Colonic mucosa (tissue), 4 donors: ENCODE data around the gene PNPLA5. TPM values are rescaled to one million over a fixed set of nuclear protein-coding genes. Genes with fewer than 3 reads are reported as not detected.

ENCODE experiments used
- DNase-seq: peaks from one replicate; pipeline ENCODE4 v3.0.0-alpha.2; 2020
- H3K27ac ChIP-seq: fragments of 200-600 bp; one replicate; pipeline ENCODE4 v1.8.0; 2021
- H3K27me3 ChIP-seq: fragments of 200-600 bp; one replicate; pipeline ENCODE4 v1.8.0; 2021
- H3K36me3 ChIP-seq: fragments of 200-600 bp; one replicate; pipeline ENCODE4 v1.8.0; 2021
- H3K4me1 ChIP-seq: fragments of 200-600 bp; one replicate; pipeline ENCODE4 v1.8.0; 2021; ENCODE audit warnings: mild to moderate bottlenecking
- H3K4me3 ChIP-seq: fragments of 200-600 bp; one replicate; pipeline ENCODE4 v1.8.0; 2021
- H3K9ac ChIP-seq, 2 donors: one replicate each; pipeline ENCODE4 v1.7.0; 2013; ENCODE audit warnings: control low read depth in 2 of 2, low read depth in 2 of 2, low read length in 2 of 2
- H3K9me3 ChIP-seq: fragments of 200-600 bp; one replicate; pipeline ENCODE4 v1.8.0; 2021
- CTCF ChIP-seq: fragments of 200-600 bp; IDR thresholded peaks from one replicate; pipeline ENCODE4 v1.8.0; 2022; ENCODE audit warnings: antibody characterized with exemption, mild to moderate bottlenecking
- intact Hi-C: fragments of 100-400 bp; cut with DNase I; formaldehyde crosslinking; loops from one replicate; pipeline ENCODE4 v1.14.1; 2022
- total RNA-seq, 2 donors: library from RNA; stranded (reverse); fragmentation: NEBNext Ultra II Directional in 1 of 2; extraction: Animal tissue kit (Norgen Biotek cat#: 25700) in 1 of 2; gene quantifications; one replicate each; pipeline ENCODE4 v1.2.1, GENCODE V29; 2021
- donor health status: healthy.
- donor health status: DM: no; HTN: no; CAD: no.
- donor health status: DM: no; HTN: no; CAD: no.

The PNPLA5 gene
- total RNA-seq, 2 donors from 2014 or later: not detected

GRCh38 chr22:43893266-43893665 is 1.5 kb upstream of the PNPLA5 start:
- Histone ChIP-seq H3K9me3 (no peaks in the 10 kb centered on the region), H3K4me3 (no peak overlapping the region), H3K27ac (no peak overlapping the region), H3K27me3 (peaks cover 16% of the 10 kb centered on the region), H3K36me3 (no peaks in the 10 kb centered on the region), H3K4me1 (no peaks in the 10 kb centered on the region), H3K9ac (no peak overlapping the region)
- intact Hi-C loops: no loop called here
- TF ChIP-seq CTCF: no peak
- DNase-seq: no peak

GRCh38 chr22:43892183-43892894 is 526 bp upstream of the PNPLA5 start:
- no peak overlapping the region for H3K27ac ChIP-seq
- peaks cover 16% of the 10 kb centered on the region for H3K27me3 ChIP-seq
- no peaks in the 10 kb centered on the region for H3K4me1 ChIP-seq
- no peaks in the 10 kb centered on the region for H3K36me3 ChIP-seq
- no peaks in the 10 kb centered on the region for H3K9me3 ChIP-seq
- intact Hi-C loops: no loop called here
- H3K4me3 ChIP-seq: no peak overlapping the region
- no peak for DNase-seq
- TF ChIP-seq CTCF: no peak
- H3K9ac ChIP-seq: no peak overlapping the region

GRCh38 chr22:43890901-43891331 is 897 bp downstream of the PNPLA5 start:
- Histone ChIP-seq H3K4me1 (no peaks in the 10 kb centered on the region), H3K27ac (no peak overlapping the region), H3K27me3 (peaks cover 16% of the 10 kb centered on the region), H3K9me3 (no peaks in the 10 kb centered on the region), H3K9ac (no peak overlapping the region), H3K4me3 (no peak overlapping the region), H3K36me3 (no peaks in the 10 kb centered on the region)
- DNase-seq: no peak
- intact Hi-C loops: no loop called here
- no peak for TF ChIP-seq CTCF

- no peak for DNase-seq
- Histone ChIP-seq H3K27ac (no peak overlapping the region), H3K27me3 (peaks cover 16% of the 10 kb centered on the region), H3K36me3 (no peaks in the 10 kb centered on the region), H3K9me3 (no peaks in the 10 kb centered on the region), H3K9ac (no peak overlapping the region), H3K4me3 (no peak overlapping the region), H3K4me1 (no peaks in the 10 kb centered on the region)
- intact Hi-C loops: no loop called here
- TF ChIP-seq CTCF: no peak
These were observed 2.0 kb downstream of the PNPLA5 start for GRCh38 chr22:43889860-43890253.

GRCh38 chr22:43889201-43889859 is 2.5 kb downstream of the PNPLA5 start:
- no peak for TF ChIP-seq CTCF
- Histone ChIP-seq H3K36me3 (no peaks in the 10 kb centered on the region), H3K9ac (no peak overlapping the region), H3K27ac (no peak overlapping the region), H3K4me3 (no peak overlapping the region), H3K4me1 (no peaks in the 10 kb centered on the region), H3K9me3 (no peaks in the 10 kb centered on the region), H3K27me3 (peaks cover 16% of the 10 kb centered on the region)
- intact Hi-C loops: no loop called here
- no peak for DNase-seq
